ENCODE measurements around the gene RALY.
"Not testable (repeated sequence)": the region's sequence is repeated elsewhere in the genome, so short reads cannot be mapped to it uniquely, and the experiment has no call there.

DNA sequence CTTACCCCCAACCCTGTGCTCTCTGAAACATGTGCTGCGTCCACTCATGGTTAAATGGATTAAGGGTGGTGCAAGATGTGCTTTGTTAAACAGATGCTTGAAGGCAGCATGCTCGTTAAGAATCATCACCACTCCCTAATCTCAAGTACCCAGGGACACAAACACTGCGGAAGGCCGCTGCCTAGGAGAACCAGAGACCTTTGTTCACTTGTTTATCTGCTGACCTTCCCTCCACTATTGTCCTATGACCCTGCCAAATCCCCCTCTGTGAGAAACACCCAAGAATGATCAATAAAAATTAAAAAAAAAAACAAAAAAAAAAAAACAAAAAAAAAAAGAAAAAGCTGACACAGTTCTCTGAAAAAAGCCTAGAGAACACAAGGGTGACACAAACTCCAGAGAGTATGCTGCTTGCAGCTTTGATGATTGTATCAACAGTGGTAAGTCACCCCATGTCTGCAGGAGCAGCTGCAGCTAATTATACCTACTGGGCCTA is 139.7 kb downstream of the RALY start:
- TF ChIP-seq, protein P1, sequence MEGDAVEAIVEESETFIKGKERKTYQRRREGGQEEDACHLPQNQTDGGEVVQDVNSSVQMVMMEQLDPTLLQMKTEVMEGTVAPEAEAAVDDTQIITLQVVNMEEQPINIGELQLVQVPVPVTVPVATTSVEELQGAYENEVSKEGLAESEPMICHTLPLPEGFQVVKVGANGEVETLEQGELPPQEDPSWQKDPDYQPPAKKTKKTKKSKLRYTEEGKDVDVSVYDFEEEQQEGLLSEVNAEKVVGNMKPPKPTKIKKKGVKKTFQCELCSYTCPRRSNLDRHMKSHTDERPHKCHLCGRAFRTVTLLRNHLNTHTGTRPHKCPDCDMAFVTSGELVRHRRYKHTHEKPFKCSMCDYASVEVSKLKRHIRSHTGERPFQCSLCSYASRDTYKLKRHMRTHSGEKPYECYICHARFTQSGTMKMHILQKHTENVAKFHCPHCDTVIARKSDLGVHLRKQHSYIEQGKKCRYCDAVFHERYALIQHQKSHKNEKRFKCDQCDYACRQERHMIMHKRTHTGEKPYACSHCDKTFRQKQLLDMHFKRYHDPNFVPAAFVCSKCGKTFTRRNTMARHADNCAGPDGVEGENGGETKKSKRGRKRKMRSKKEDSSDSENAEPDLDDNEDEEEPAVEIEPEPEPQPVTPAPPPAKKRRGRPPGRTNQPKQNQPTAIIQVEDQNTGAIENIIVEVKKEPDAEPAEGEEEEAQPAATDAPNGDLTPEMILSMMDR (IDR thresholded peaks at IDR 0.05 in 2 of 3, conservative IDR thresholded peaks at IDR 0.05 in 1 of 3; ENCODE audit: borderline replicate concordance in 1 of 3, insufficient read depth in 1 of 3, low read depth in 2 of 3, low read length in 2 of 3), result not testable (repeated sequence)
- not testable (repeated sequence) for TF ChIP-seq ZFX (IDR thresholded peaks at IDR 0.05); POLR2A (IDR thresholded peaks at IDR 0.05; ENCODE audit: borderline replicate concordance, extremely low read depth, insufficient read depth, insufficient read length); POLR2AphosphoS5 (IDR thresholded peaks at IDR 0.05; ENCODE audit: low read depth, low read length); EZH2phosphoT487 (IDR thresholded peaks at IDR 0.05; ENCODE audit: borderline replicate concordance); SRF (IDR thresholded peaks at IDR 0.05; ENCODE audit: low read depth); RAD21 (IDR thresholded peaks at IDR 0.05; ENCODE audit: low read depth); SP1 (IDR thresholded peaks at IDR 0.05; ENCODE audit: low read depth); EZH2 (IDR thresholded peaks at IDR 0.05); FOSL1 (IDR thresholded peaks at IDR 0.05; ENCODE audit: low read depth); TCF7L2 (IDR thresholded peaks at IDR 0.05; ENCODE audit: borderline replicate concordance, extremely low read depth, insufficient read depth, insufficient read length)
- TF ChIP-seq, protein P2, sequence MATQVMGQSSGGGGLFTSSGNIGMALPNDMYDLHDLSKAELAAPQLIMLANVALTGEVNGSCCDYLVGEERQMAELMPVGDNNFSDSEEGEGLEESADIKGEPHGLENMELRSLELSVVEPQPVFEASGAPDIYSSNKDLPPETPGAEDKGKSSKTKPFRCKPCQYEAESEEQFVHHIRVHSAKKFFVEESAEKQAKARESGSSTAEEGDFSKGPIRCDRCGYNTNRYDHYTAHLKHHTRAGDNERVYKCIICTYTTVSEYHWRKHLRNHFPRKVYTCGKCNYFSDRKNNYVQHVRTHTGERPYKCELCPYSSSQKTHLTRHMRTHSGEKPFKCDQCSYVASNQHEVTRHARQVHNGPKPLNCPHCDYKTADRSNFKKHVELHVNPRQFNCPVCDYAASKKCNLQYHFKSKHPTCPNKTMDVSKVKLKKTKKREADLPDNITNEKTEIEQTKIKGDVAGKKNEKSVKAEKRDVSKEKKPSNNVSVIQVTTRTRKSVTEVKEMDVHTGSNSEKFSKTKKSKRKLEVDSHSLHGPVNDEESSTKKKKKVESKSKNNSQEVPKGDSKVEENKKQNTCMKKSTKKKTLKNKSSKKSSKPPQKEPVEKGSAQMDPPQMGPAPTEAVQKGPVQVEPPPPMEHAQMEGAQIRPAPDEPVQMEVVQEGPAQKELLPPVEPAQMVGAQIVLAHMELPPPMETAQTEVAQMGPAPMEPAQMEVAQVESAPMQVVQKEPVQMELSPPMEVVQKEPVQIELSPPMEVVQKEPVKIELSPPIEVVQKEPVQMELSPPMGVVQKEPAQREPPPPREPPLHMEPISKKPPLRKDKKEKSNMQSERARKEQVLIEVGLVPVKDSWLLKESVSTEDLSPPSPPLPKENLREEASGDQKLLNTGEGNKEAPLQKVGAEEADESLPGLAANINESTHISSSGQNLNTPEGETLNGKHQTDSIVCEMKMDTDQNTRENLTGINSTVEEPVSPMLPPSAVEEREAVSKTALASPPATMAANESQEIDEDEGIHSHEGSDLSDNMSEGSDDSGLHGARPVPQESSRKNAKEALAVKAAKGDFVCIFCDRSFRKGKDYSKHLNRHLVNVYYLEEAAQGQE (IDR thresholded peaks at IDR 0.05; ENCODE audit: low read depth), result not testable (repeated sequence)
- TF ChIP-seq, protein P3, sequence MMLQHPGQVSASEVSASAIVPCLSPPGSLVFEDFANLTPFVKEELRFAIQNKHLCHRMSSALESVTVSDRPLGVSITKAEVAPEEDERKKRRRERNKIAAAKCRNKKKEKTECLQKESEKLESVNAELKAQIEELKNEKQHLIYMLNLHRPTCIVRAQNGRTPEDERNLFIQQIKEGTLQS (IDR thresholded peaks at IDR 0.05), result not testable (repeated sequence)
- TF ChIP-seq, protein P4, sequence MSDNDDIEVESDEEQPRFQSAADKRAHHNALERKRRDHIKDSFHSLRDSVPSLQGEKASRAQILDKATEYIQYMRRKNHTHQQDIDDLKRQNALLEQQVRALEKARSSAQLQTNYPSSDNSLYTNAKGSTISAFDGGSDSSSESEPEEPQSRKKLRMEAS (IDR thresholded peaks at IDR 0.05), result not testable (repeated sequence)

All from HCT116 (cell line).